ENCODE results near the gene SETD1A. TPM values are rescaled to one million over a fixed set of nuclear protein-coding genes. Genes with fewer than 3 reads are reported as not detected.

Gene SETD1A
- total RNA-seq, 1 donor from 2014 or later, result 5.8 TPM

DNA sequence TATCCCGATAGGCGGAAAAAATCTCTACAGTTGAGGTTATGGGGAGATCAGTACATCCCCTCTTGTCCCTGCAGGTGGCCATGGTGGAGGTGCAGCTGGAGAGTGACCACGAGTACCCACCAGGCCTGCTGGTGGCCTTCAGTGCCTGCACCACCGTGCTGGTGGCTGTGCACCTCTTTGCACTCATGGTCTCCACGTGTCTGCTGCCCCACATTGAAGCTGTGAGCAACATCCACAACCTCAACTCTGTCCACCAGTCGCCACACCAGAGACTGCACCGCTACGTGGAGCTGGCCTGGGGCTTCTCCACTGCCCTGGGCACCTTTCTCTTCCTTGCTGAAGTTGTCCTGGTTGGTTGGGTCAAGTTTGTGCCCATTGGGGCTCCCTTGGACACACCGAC lies 4.4 kb upstream of the SETD1A start:
- DNase-seq (ENCODE audit: low read depth), result no peak

GRCh38 chr16:30953511-30954124 lies 3.9 kb upstream of the SETD1A start:
- DNase-seq (ENCODE audit: low read depth), result peak; percentile 71

GRCh38 chr16:30954993-30955392 lies 2.6 kb upstream of the SETD1A start:
- no peak for DNase-seq (ENCODE audit: low read depth)

DNA sequence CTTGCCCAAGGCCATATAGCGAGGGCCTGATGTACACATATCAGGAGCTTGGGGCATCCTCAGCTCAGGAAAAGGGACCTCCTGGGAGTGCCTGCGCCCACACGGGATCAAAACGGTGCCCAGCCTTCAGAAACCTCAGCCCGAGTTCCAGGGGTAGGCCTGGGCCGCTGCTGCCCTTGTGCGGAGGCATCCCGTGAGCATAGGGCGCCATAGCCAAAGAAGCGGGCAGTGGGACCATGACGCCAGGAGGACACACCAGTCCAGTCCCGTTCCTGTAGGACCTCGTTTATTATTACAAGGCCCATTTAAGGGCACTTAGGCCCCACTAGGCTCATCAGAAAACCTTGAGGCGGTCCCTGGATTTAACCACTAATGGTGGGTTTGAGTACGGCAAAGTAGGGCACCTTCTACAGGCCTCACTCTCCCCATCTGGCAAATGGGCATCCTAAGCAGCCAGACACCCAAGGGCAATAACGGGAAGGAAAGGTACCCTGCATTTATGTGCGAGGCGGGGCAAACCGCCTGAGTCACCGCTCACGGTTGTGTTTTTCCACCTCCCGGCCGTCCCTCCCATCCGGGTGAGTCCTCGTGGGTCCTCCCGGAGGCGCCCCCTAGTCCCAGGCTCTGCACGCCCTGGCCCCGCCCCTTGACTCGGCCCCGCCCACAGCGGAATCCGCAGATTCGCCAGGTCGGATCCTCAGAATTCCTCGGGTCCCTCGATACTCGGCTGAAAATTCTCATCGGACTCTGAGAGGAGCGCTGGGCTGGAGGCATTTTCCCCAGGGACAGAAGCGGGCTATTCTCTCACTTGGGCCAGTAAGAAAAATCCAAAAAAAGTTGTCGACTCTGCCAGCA lies 726 bp upstream of the SETD1A start:
- DNase-seq (ENCODE audit: low read depth), result peak; percentile 87

GRCh38 chr16:30958175-30959079 lies 873 bp downstream of the SETD1A start:
- DNase-seq (ENCODE audit: low read depth), result peak; percentile 53

GRCh38 chr16:30961384-30961783 lies 3.8 kb downstream of the SETD1A start:
- no peak for DNase-seq (ENCODE audit: low read depth)

DNA sequence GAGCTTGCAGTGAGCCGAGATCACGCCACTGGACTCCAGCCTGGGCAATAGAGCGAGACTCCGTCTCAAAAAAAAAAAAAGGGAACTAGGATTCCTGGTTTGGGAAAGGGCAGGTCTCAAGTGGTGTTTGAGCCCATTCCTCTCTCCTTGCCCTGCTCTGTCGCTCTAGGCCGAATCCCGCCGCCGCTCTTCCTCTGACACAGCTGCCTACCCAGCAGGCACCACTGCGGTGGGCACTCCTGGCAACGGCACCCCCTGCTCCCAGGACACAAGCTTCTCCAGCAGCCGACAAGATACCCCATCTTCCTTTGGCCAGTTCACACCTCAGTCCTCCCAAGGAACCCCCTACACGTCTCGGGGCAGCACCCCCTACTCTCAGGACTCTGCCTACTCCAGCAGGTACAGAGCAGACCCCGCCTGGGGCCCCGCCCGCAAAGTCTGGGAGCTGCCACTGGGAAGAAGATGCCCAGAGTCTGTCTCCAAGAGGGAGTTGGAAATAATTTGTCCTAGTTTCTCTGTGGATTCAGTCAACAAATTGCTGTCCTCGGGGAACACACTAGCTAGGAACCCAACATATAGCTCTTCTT lies 6.5 kb downstream of the SETD1A start:
- DNase-seq (ENCODE audit: low read depth), result no peak

GRCh38 chr16:30964574-30965226 lies 7.1 kb downstream of the SETD1A start:
- no peak for DNase-seq (ENCODE audit: low read depth)

- DNase-seq (ENCODE audit: low read depth), result no peak
These were observed 7.9 kb downstream of the SETD1A start for GRCh38 chr16:30965436-30965835.

DNA sequence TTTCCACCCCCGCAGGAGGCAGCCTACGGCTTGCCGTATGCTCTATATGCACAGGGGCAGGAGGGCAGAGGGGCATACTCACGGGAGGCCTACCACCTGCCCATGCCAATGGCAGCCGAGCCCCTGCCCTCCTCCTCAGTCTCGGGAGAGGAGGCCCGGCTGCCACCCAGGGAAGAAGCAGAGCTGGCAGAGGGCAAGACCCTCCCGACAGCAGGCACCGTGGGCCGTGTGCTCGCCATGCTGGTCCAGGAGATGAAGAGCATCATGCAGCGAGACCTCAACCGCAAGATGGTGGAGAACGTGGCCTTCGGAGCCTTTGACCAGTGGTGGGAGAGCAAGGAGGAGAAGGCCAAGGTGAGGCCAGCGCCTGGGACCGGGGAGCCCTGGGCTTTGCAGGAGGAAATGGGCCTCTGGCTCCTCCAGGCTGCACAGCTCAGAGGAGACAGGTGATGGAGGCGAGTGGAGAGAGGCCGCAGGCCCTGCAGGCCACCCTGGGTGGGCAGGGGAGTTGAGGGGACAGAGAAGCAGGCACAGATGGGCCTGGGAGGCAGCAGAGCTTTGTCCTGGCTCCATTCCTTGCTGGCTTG lies 8.6 kb downstream of the SETD1A start:
- DNase-seq (ENCODE audit: low read depth), result no peak

- DNase-seq (ENCODE audit: low read depth), result no peak
These were observed 10.2 kb downstream of the SETD1A start for GRCh38 chr16:30967795-30968194.

DNA sequence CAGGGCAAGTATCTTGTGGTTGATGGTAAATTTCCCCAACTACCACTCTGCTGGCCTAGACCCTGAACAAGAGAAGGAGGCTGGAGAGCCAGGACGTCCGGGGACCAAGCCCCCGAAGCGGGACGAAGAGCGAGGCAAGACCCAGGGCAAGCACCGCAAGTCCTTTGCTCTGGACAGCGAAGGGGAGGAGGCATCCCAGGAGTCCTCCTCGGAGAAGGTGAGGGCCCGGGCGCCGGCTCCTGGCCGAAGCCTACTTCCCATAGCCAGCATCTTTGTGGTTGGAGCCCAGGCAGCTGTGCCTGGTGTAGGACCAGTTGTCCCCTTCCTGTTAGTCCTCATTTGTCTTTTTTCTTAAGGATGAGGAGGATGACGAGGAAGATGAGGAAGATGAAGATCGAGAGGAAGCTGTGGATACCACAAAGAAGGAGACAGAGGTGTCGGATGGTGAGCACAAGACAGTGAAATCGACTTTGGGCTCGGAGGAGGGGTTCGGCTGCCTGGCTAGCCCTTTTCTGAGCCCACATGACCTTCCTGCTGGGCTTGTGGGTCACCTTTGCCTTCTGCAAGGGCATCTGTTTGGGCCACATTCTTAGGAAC lies 11.8 kb downstream of the SETD1A start:
- no peak for DNase-seq (ENCODE audit: low read depth)

DNA sequence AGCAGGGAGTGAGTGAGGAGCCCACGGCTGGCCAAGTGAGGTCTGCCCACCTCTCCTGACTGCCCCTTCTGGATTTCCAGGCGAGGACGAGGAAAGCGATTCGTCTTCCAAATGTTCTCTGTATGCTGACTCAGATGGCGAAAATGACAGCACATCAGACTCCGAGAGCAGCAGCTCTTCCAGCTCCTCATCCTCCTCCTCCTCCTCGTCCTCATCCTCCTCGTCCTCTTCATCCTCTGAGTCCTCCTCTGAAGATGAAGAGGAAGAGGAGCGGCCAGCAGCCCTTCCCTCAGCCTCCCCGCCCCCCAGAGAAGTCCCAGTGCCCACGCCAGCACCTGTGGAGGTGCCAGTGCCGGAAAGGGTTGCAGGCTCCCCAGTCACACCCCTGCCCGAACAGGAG lies 13.7 kb downstream of the SETD1A start:
- DNase-seq (ENCODE audit: low read depth), result no peak

DNA sequence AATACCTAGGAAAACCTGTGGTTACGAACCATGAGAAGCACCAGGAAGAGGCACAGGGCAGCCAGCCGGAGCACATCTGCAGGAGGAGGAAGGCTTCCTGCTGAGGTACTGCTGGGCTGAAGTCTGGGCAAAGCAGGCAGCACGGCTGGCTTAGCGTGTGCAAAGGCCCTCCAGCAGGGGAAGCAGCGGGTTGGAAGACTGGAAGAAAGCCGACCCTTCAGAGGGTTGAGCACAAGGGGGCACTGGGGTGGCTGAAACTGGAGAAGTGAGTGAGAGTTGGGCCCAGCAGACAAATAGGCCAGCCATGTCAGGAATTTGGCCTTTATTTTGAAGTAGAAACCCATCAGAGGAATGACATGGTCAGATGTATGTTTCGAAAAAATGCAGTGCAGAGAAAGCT lies 15.3 kb downstream of the SETD1A start:
- DNase-seq (ENCODE audit: low read depth), result no peak

- DNase-seq (ENCODE audit: low read depth), result no peak
These were observed 16.8 kb downstream of the SETD1A start for GRCh38 chr16:30974348-30974747.

GRCh38 chr16:30976486-30976885 lies 18.9 kb downstream of the SETD1A start:
- DNase-seq (ENCODE audit: low read depth), result peak; percentile 42

GRCh38 chr16:30977502-30977901 lies 19.9 kb downstream of the SETD1A start:
- DNase-seq (ENCODE audit: low read depth), result no peak

- DNase-seq (ENCODE audit: low read depth), result no peak
These were observed 21.8 kb downstream of the SETD1A start for GRCh38 chr16:30979170-30980022.

- no peak for DNase-seq (ENCODE audit: low read depth)
These were observed 22.4 kb downstream of the SETD1A start for GRCh38 chr16:30980023-30980371.

Data from myocyte (in vitro differentiated cells).